GM19372 (cell line): ENCODE results near the gene FAM8A1.
A peak's percentile ranks its signal among the peaks of the same experiment; 100 is the strongest.
"Not testable (repeated sequence)": the region's sequence is repeated elsewhere in the genome, so short reads cannot be mapped to it uniquely, and the experiment has no call there.

Experiments used
- ATAC-seq: cut with Tn5 transposase; IDR thresholded peaks from one replicate; pipeline ENCODE4 v1.9.1; 2021; ENCODE audit warnings: mild to moderate bottlenecking, low read depth, moderate library complexity; ENCODE audit not compliant: unreplicated experiment

FAM8A1 gene, protein sequence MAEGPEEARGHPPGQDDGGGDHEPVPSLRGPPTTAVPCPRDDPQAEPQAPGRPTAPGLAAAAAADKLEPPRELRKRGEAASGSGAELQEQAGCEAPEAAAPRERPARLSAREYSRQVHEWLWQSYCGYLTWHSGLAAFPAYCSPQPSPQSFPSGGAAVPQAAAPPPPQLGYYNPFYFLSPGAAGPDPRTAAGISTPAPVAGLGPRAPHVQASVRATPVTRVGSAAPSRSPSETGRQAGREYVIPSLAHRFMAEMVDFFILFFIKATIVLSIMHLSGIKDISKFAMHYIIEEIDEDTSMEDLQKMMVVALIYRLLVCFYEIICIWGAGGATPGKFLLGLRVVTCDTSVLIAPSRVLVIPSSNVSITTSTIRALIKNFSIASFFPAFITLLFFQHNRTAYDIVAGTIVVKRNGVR

DNA sequence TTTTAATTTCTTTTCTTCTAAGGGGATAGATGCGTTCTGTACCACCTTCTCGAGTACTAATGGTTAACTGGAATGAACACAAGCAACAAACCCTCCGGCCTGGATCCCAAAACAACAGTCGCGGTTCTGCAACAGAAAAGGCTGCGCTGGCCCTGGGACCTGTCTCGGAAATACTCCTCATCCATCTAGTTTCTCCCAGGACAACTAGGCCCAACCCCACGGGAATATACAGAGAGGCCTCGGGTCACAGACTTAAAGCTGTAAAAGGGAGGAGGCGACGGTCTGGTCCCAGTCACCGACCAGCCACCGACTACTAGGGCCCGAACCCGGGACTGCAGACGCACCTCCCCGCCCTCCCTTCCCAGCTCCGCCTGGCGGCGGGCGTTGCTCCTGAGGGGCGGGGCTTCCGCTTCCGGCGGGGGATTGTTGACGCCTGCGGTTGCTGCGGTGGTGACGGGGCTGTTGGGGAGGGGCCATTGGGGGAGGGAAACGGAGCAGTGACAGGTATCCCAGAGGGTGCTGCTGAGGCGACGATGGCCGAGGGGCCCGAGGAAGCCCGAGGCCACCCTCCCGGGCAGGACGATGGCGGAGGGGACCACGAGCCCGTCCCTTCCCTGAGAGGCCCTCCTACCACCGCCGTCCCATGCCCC, at the start of gene FAM8A1:
TSS of gene FAM8A1 (plus strand) at position 426 of the 650 bp plus-strand sequence. CDS start at position 534, 108 bp downstream.
- ATAC-seq, result peak; percentile 86

GRCh38 chr6:17551383-17551958, 48.6 kb upstream of the FAM8A1 start:
- no peak for ATAC-seq

DNA sequence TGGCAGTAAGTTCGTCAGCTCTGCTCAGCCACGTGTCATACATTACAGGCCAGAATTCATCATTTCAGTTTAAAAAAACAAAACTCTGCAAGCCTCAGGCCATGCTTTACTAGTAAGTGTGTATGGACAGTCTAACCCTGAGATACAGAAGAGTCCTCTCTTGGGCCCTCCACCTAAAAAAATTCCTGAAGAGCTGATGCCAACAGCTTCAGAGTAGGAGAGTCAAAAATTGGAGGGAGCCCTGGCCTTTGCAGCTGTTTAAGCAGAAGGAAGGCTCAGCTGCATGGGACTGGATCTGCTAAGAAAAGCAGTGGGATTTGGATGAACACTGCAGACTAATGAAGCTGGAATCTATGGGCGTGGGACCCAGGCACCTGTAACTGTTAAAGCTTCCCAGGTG, 47.2 kb upstream of the FAM8A1 start:
- no peak for ATAC-seq

DNA sequence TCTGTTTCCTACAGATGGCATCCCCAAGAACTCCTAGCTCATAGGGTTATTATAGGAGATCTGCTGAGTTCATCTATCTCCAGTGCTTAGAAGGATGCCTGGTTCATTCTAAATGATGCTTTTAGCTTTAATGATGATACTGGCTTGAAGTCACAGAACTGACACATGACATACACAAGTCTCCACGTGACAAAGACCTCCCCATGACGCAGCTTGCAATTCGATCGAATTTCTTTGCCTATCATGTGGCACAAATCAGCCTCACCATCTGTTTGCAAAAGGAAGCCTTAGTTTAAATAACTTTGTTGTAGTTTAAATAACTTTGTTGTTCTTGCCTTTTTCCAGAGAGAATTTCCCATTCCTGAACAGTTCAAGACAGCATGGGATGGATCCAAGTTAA, 44.1 kb upstream of the FAM8A1 start:
- ATAC-seq, result no peak

GRCh38 chr6:17562636-17563035, 37.5 kb upstream of the FAM8A1 start:
- ATAC-seq, result no peak

- no peak for ATAC-seq
Measured at GRCh38 chr6:17565399-17565798, 34.7 kb upstream of the FAM8A1 start.

DNA sequence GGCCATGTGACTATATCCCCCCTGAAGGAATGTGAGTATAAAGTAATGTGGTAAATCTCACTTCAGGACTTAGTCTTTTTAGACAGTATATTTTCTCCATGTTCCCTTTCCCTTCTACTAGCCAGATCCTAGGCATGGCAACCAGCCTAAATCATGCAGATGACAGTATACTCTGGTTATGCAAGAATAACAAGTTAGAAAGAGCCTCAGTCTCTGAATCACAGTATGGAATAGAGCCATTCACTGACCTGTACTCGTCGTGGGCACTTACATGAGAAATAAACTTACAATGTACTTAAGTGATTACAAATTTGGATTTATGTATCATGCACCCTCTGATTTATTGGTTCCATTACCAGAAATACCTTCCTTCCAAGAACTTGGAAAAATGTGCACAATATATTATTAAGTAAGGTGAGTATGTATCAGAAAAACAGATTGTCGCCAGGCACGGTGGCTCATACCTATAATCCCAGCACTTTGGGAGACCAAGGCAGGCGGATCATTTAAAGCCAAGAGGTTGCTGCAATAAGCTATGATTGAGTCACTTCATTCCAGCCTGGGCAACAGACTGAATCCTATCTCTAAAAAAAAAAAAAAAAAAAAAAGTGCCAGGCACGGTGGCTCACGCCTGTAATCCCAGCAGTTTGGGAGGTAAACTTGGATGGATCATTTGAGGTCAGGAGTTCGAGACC, 25.1 kb upstream of the FAM8A1 start:
- ATAC-seq, result no peak

DNA sequence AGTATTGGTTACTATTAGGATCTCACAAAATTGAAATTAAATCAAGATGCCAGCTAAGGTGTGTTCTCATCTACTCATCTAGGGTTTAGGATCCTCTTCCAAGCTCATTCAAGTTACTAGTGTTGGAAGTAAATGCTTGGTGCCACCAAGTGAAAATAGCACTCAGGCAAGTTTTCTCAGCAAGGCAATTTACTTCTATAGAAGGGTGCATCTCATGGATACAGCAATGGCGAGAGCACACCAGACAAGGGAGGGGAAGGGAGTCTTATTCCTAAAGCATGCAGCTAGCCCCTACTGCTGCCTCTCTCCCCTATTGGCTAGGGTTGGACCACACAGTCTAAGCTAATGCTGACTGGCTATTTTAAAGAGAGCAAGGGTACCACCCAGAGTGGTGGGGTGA, 23.0 kb upstream of the FAM8A1 start:
- ATAC-seq, result no peak

DNA sequence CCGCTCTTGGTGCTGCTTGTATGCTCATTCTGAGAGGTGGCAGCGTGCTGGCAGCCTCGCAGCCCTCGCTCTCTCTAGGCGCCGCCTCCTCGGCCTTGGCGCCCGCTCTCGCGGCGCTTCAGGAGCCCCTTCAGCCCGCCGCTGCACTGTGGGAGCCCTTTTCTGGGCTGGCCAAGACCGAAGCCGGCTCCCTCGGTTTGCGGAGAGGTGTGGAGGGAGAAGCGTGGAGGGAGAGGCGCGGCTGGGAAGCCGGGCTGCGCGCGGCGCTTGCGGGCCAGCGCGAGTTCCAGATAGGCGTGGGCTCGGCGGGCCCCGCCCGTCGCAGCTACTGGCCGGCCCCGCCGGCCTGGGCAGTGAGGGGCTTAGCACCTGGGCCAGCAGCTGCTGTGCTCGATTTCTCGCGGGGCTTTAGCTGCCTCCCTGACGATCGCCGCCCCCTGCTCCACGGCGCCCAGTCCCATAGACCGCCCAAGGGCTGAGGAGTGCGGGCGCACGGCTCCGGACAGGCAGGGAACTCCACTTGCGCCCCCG, 19.5 kb upstream of the FAM8A1 start:
- ATAC-seq, result no peak

GRCh38 chr6:17581282-17581681, 18.8 kb upstream of the FAM8A1 start:
- not testable (repeated sequence) for ATAC-seq

- no peak for ATAC-seq
Measured at GRCh38 chr6:17583811-17584210, 16.3 kb upstream of the FAM8A1 start.

DNA sequence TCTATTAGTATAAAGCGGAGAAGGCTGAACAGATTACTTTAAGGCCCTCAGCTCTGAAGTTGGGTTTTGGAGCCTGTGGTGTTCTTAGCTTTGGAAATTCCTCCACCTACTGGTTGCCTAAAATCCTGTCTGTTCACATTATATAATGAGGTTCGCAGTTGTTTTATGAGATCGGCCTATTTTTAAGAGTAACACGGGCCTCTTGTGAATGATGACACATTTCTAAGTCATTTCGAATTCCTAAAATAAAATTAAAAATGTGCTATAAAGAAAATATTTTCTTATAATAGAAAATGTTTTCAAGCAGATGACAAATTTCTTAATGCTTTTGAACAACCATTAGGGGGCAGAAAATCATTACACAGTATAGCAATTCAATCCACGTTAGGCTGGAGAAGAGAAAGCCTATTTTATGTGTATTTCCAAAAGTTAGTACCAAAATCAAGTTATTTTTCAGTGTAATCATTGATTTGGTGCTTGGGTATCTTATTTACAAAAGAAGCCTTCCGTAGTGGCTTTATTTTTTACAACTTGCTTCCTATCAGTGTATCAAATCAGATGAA, 15.8 kb upstream of the FAM8A1 start:
- peak; percentile 66 for ATAC-seq

DNA sequence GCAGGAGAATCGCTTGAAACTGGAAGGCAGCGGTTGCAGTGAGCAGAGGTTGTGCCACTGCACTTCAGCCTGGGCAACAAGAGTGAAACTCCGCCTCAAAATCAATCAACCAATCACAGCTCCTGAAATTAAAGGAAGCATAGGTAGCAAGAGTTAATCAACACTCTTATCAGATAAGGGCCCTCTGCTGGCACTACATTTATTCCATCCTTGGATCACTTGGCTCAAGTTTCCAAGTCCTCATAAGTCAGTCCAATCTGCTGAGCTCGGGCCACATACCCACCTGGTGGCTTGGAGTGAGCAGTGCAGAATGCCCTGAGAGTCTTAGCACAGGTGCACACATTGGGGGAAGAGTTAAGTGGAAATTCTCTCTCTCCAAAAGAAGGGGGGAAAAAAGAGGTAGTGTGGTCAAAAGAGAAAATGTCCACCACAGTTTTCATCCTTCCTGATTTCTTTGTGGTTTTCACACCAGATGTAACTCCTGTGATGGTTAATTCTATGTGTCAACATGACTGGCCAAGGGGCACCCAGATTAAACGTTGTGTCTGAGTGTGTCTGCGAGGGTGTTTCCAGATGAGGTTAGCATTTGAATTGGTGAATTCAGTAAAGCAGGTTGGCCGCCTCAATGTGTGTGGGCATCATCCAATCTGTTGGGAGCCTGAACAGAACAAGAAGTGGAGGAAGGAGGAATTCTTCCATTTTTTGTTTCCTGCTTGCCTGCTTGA, 14.2 kb upstream of the FAM8A1 start:
- no peak for ATAC-seq

DNA sequence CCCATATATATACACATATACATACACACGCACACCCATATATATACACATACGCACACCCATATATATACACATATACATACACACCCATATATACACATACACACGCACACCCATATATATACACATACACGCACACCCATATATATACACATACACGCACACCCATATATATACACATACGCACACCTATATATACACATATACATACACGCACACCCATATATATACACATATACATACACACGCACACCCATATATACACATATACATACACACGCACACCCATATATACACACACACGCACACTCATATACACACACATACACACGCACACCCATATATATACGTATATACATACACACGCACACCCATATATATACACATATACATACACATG, 13.5 kb upstream of the FAM8A1 start:
- ATAC-seq, result not testable (repeated sequence)

GRCh38 chr6:17588011-17588410, 12.1 kb upstream of the FAM8A1 start:
- ATAC-seq, result no peak

- no peak for ATAC-seq
Measured at GRCh38 chr6:17589406-17590096, 10.6 kb upstream of the FAM8A1 start.

- no peak for ATAC-seq
Measured at GRCh38 chr6:17591287-17591686, 8.8 kb upstream of the FAM8A1 start.

DNA sequence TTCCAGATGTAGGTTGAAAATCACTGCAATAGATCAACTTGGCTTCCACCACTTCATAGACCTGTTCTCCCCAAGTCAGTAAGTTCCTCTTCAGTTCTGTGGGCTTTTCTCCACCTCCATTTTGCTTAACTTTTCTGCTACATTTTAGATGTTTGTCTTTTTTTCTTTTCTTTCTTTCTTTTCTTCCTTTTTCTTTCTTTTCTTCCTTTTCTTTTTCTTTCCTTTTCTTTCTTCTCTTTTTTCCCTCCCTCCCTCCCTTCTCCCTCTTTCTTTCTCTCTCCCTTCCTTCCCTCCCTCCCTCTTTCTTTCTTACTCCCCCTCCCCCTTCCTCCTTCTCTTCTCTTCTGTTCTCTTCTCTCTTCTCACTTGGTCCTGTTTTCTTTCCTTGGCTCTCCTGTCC, 6.9 kb upstream of the FAM8A1 start:
- ATAC-seq, result no peak

GRCh38 chr6:17596085-17596484, 4.0 kb upstream of the FAM8A1 start:
- no peak for ATAC-seq
